NCI-H82 (cell line): ENCODE measurements around the gene CCDC102B.
"Not testable (repeated sequence)": the region's sequence is repeated elsewhere in the genome, so short reads cannot be mapped to it uniquely, and the experiment has no call there.

Experiments
- DNase-seq: peaks from one replicate; lab custom pipeline; 2025; lab: John Stamatoyannopoulos, UW

Gene CCDC102B

GRCh38 chr18:68797871-68798270 lies at the start of gene CCDC102B:
TSS of gene CCDC102B (plus strand) at chr18:68798080. CDS start at chr18:68836764, 38,684 bp downstream.
- no peak for DNase-seq

- DNase-seq = no peak
Observed at GRCh38 chr18:68757126-68757525, 40.8 kb upstream of the CCDC102B start.

GRCh38 chr18:68759308-68759707 lies 38.6 kb upstream of the CCDC102B start:
- DNase-seq = no peak

GRCh38 chr18:68763083-68763482 lies 34.8 kb upstream of the CCDC102B start:
- no peak for DNase-seq

GRCh38 chr18:68764016-68764415 lies 33.9 kb upstream of the CCDC102B start:
- DNase-seq = no peak

GRCh38 chr18:68766433-68766832 lies 31.4 kb upstream of the CCDC102B start:
- no peak for DNase-seq

- DNase-seq = no peak
Observed at GRCh38 chr18:68769461-68769860, 28.4 kb upstream of the CCDC102B start.

- DNase-seq = no peak
Observed at GRCh38 chr18:68772268-68772667, 25.6 kb upstream of the CCDC102B start.

GRCh38 chr18:68778280-68778886 lies 19.5 kb upstream of the CCDC102B start:
- no peak for DNase-seq

GRCh38 chr18:68779169-68779568 lies 18.7 kb upstream of the CCDC102B start:
- no peak for DNase-seq

GRCh38 chr18:68780802-68781635 lies 16.9 kb upstream of the CCDC102B start:
- DNase-seq = no peak

- no peak for DNase-seq
Observed at GRCh38 chr18:68783506-68783905, 14.4 kb upstream of the CCDC102B start.

- DNase-seq = no peak
Observed at GRCh38 chr18:68784071-68784470, 13.8 kb upstream of the CCDC102B start.

GRCh38 chr18:68790290-68790689 lies 7.6 kb upstream of the CCDC102B start:
- DNase-seq = not testable (repeated sequence)

- no peak for DNase-seq
Observed at GRCh38 chr18:68791801-68792200, 6.1 kb upstream of the CCDC102B start.

- DNase-seq = no peak
Observed at GRCh38 chr18:68793951-68794350, 3.9 kb upstream of the CCDC102B start.

GRCh38 chr18:68796936-68797690 lies 767 bp upstream of the CCDC102B start:
- DNase-seq = no peak

GRCh38 chr18:68800075-68800474 lies 2.2 kb downstream of the CCDC102B start:
- DNase-seq = no peak

GRCh38 chr18:68803356-68803755 lies 5.5 kb downstream of the CCDC102B start:
- peak; percentile 95 for DNase-seq

GRCh38 chr18:68817584-68817983 lies 19.7 kb downstream of the CCDC102B start:
- DNase-seq = no peak

- DNase-seq = no peak
Observed at GRCh38 chr18:68818584-68818983, 20.7 kb downstream of the CCDC102B start.

GRCh38 chr18:68822926-68823325 lies 25.0 kb downstream of the CCDC102B start:
- DNase-seq = no peak

- DNase-seq = no peak
Observed at GRCh38 chr18:68826121-68826520, 28.2 kb downstream of the CCDC102B start.
